ENCODE measurements around the gene ZNF846. TPM values are rescaled to one million over a fixed set of nuclear protein-coding genes. Genes with fewer than 3 reads are reported as not detected.
"Not testable (repeated sequence)": the region's sequence is repeated elsewhere in the genome, so short reads cannot be mapped to it uniquely, and the experiment has no call there.

Gene ZNF846
- total and polyA plus RNA-seq, 9 of the 15 experiments (the other 6 are each of a cell fraction or from before 2014, with no cell fraction given) = 4.1 to 8.7 (median 7.8) TPM

DNA sequence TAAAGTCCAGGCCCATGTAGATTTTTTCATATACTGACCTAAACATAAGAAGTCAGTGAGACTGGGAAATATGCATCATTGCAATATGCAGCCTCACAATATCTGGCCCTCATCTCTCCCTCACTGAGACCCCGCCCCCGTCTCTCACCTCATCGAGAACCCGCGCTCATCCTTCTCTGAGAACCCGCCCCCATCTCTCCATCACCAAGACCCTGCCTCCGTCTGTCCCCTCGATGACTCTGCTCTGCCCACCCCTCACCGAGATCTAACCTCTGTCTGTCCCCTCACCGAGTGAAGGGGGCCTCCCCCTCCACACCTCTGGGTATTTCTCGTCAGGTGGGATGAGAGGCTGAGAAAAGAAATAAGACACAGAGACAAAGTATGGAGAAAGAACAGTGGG lies 20.5 kb upstream of the ZNF846 start (continued):
- TF ChIP-seq ZBTB7A (IDR thresholded peaks at IDR 0.05; ENCODE audit: borderline replicate concordance, control insufficient read depth, low read depth, low read length) = peak; percentile 43; the same call in 1 of the 2 replicates
- TF ChIP-seq ZFX (CRISPR knock-in tag; IDR thresholded peaks at IDR 0.05) = 0 out of 2 replicates have a peak, but pooled peaks have one; percentile 62

- H3K27ac ChIP-seq (ENCODE audit: extremely low read depth, low read depth, low read length) = peak overlapping the region; percentile 96
- CTCF ChIA-PET (ENCODE audit: low intra/inter-chr PET ratio) = interaction anchor here (0.6 to 1.1 kb wide), 2 partner anchors 163 to 167 kb away, joined by 3 to 4 read pairs; no protein-coding TSS in a partner anchor
- POLR2A ChIA-PET = interaction anchor here (0.7 to 1.1 kb wide), 3 partner anchors 11 to 194 kb away, joined by 3 to 5 read pairs (median 4); no protein-coding TSS in a partner anchor
- H4K20me1 ChIP-seq (replicated peaks; ENCODE audit: control insufficient read depth, insufficient read depth, low read length); ATAC-seq; H3K9me1 ChIP-seq (ENCODE audit: control insufficient read depth, insufficient read depth, low read length); H3K9me3 ChIP-seq (replicated peaks; ENCODE audit: control insufficient read depth, insufficient read depth, low read depth, low read length); H3K36me3 ChIP-seq (ENCODE audit: control insufficient read depth, insufficient read depth, low read length); intact Hi-C loops (cut with micrococcal nuclease); DNase-seq (ENCODE audit: extremely low read depth in 1 of 4, low spot score in 3 of 4); H3K4me3 ChIP-seq; H3K79me2 ChIP-seq (ENCODE audit: control insufficient read depth, insufficient read depth, low read length); H3K27me3 ChIP-seq (ENCODE audit: control insufficient read depth in 2 of 2, insufficient read depth in 2 of 2, low read length in 2 of 2); BruUV-seq (replicated peaks); in situ Hi-C loops (cut with MboI); FAIRE-seq; TF ChIP-seq ATF1 (CRISPR knock-in tag; IDR thresholded peaks at IDR 0.05): not testable (repeated sequence)
- H3K9ac ChIP-seq (ENCODE audit: insufficient read depth in 1 of 2, low read depth in 2 of 2, low read length in 2 of 2) = peak overlapping the region; percentile 46 to 48; a peak in 3 of 4 replicates
- WGBS (ENCODE audit: insufficient coverage, low coverage, missing lambda C conversion rate) = 66% methylated on average over 12 of the region's 13 CpGs
- H3K4me1 ChIP-seq (replicated peaks in 1 of 2; ENCODE audit: control insufficient read depth in 2 of 2, insufficient read depth in 2 of 2, low read length in 2 of 2) = peaks cover 50 to 52% of the 10 kb centered on the region in 2 experiments
- H3K4me2 ChIP-seq (ENCODE audit: insufficient read depth, low read length) = peak overlapping the region; percentile 59
- H2AFZ ChIP-seq (ENCODE audit: low read depth, low read length) = peak overlapping the region; percentile 77
- 0 out of 2 replicates have a peak, but pooled peaks have one; percentile 5 for TF ChIP-seq GABPB1 (CRISPR knock-in tag; IDR thresholded peaks at IDR 0.05)
- peak; percentile 48 for TF ChIP-seq ATF1 (tag; IDR thresholded peaks at IDR 0.05)
- TF ChIP-seq ZNF175 (CRISPR knock-in tag; IDR thresholded peaks at IDR 0.05; ENCODE audit: low read depth) = 0 out of 2 replicates have a peak, but pooled peaks have one; percentile 34
- peak; percentile 20; the same call in 1 of the 2 replicates for TF ChIP-seq MIER1 (IDR thresholded peaks at IDR 0.05; ENCODE audit: low read depth)
- TF ChIP-seq LARP7 (IDR thresholded peaks at IDR 0.05) = 0 out of 2 replicates have a peak, but pooled peaks have one; percentile 24
- TF ChIP-seq, protein P1, sequence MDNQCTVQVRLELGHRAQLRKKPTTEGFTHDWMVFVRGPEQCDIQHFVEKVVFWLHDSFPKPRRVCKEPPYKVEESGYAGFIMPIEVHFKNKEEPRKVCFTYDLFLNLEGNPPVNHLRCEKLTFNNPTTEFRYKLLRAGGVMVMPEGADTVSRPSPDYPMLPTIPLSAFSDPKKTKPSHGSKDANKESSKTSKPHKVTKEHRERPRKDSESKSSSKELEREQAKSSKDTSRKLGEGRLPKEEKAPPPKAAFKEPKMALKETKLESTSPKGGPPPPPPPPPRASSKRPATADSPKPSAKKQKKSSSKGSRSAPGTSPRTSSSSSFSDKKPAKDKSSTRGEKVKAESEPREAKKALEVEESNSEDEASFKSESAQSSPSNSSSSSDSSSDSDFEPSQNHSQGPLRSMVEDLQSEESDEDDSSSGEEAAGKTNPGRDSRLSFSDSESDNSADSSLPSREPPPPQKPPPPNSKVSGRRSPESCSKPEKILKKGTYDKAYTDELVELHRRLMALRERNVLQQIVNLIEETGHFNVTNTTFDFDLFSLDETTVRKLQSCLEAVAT (IDR thresholded peaks at IDR 0.05) = peak; percentile 31 to 92; a peak in 2 of 4 replicates
- TF ChIP-seq, protein P2, sequence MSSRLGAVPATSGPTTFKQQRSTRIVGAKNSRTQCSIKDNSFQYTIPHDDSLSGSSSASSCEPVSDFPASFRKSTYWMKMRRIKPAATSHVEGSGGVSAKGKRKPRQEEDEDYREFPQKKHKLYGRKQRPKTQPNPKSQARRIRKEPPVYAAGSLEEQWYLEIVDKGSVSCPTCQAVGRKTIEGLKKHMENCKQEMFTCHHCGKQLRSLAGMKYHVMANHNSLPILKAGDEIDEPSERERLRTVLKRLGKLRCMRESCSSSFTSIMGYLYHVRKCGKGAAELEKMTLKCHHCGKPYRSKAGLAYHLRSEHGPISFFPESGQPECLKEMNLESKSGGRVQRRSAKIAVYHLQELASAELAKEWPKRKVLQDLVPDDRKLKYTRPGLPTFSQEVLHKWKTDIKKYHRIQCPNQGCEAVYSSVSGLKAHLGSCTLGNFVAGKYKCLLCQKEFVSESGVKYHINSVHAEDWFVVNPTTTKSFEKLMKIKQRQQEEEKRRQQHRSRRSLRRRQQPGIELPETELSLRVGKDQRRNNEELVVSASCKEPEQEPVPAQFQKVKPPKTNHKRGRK (tag; IDR thresholded peaks at IDR 0.05) = 0 out of 2 replicates have a peak, but pooled peaks have one; percentile 16
Observed at GRCh38 chr19:9788604-9789003, 20.1 kb upstream of the ZNF846 start.

Data from K562 (cell line).